Type B pancreatic cell (in vitro differentiated cells): Measurements from ENCODE around the gene TRIM38. TPM values are rescaled to one million over a fixed set of nuclear protein-coding genes. Genes with fewer than 3 reads are reported as not detected.
"Not testable (repeated sequence)": the region's sequence is repeated elsewhere in the genome, so short reads cannot be mapped to it uniquely, and the experiment has no call there.

Source experiments
- DNase-seq: peaks from one replicate; pipeline ENCODE4 v3.0.0; 2021; ENCODE audit warnings: mixed read lengths; ENCODE audit not compliant: unreplicated experiment; ENCODE audit errors: extremely low spot score
- H3K27ac Mint-ChIP-seq: 2 replicates; pipeline ENCODE4 v1.8.0; 2021; ENCODE audit warnings: mild to moderate bottlenecking, mixed read lengths
- H3K27me3 Mint-ChIP-seq: 2 replicates; pipeline ENCODE4 v1.8.0; 2021; ENCODE audit warnings: mixed read lengths
- H3K36me3 Mint-ChIP-seq: 2 replicates; pipeline ENCODE4 v1.8.0; 2021; ENCODE audit warnings: mixed read lengths
- H3K4me1 Mint-ChIP-seq: one replicate; pipeline ENCODE4 v1.8.0; 2021; ENCODE audit warnings: mixed read lengths; ENCODE audit not compliant: unreplicated experiment
- H3K4me3 Mint-ChIP-seq: 2 replicates; pipeline ENCODE4 v1.8.0; 2021; ENCODE audit warnings: mild to moderate bottlenecking, mixed read lengths
- H3K9me3 Mint-ChIP-seq: 2 replicates; pipeline ENCODE4 v1.8.0; 2021; ENCODE audit warnings: mixed read lengths
- total RNA-seq: library from RNA; stranded (reverse); gene quantifications from 2 replicates; pipeline ENCODE4 v1.2.1, GENCODE V29; 2021; ENCODE audit warnings: low replicate concordance
- TF ChIP-seq, protein P1 (sequence below): fragments of 200-600 bp; sonication (generic); conservative IDR thresholded peaks from 2 replicates; pipeline ENCODE4 v1.5.0; 2021; ENCODE audit warnings: antibody characterized with exemption, mild to moderate bottlenecking

The TRIM38 gene
- total RNA-seq, 1 donor from 2014 or later: 6.9 TPM

DNA sequence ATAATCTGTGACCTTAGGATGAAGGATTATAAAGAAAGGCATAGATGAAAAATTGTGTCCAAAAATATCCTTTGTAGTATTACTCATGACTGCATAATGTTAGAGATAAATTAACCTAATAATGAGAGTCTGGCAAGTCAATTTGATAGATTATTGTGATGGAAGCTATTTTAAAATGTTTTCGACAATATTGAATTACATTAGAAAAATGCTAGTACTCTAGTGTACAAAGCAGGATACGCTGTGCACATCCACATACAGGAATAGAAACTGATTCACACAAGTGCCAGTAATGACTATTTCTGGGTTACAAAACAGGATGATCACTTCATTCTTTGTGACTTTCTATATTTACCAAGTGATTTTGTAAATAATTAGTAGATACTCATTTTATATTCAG lies 35.4 kb upstream of the TRIM38 start:
- DNase-seq: no peak
- no peaks in the 10 kb centered on the region for H3K27me3 Mint-ChIP-seq
- H3K27ac Mint-ChIP-seq: no peak overlapping the region
- H3K9me3 Mint-ChIP-seq: no peaks in the 10 kb centered on the region
- no peaks in the 10 kb centered on the region for H3K4me1 Mint-ChIP-seq
- no peaks in the 10 kb centered on the region for H3K36me3 Mint-ChIP-seq
- no peak overlapping the region for H3K4me3 Mint-ChIP-seq
- TF ChIP-seq, protein P1, sequence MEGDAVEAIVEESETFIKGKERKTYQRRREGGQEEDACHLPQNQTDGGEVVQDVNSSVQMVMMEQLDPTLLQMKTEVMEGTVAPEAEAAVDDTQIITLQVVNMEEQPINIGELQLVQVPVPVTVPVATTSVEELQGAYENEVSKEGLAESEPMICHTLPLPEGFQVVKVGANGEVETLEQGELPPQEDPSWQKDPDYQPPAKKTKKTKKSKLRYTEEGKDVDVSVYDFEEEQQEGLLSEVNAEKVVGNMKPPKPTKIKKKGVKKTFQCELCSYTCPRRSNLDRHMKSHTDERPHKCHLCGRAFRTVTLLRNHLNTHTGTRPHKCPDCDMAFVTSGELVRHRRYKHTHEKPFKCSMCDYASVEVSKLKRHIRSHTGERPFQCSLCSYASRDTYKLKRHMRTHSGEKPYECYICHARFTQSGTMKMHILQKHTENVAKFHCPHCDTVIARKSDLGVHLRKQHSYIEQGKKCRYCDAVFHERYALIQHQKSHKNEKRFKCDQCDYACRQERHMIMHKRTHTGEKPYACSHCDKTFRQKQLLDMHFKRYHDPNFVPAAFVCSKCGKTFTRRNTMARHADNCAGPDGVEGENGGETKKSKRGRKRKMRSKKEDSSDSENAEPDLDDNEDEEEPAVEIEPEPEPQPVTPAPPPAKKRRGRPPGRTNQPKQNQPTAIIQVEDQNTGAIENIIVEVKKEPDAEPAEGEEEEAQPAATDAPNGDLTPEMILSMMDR: no peak

DNA sequence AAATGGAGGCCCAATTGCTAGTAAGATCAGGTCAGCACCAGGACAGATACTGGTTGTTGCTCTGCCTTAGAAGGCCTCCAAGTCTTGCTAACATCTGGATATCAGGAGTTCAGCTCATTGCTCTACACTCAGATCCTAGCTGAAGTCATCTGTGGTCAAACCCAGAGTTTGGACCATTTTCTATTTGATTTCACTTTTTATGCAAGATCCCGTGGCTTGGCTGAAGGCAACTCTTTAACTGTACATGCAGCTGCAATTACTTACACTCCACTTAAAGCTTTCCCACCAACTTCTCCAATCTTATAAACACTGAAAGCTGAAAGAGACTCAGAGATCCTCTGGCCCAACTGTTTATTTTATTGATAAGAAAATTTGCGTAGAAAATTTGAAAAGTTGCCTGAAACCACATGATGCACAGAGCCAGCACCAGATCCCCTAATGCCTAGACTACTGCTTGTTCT lies 34.8 kb upstream of the TRIM38 start:
- H3K27me3 Mint-ChIP-seq: no peaks in the 10 kb centered on the region
- no peaks in the 10 kb centered on the region for H3K4me1 Mint-ChIP-seq
- no peak overlapping the region for H3K27ac Mint-ChIP-seq
- H3K4me3 Mint-ChIP-seq: no peak overlapping the region
- no peaks in the 10 kb centered on the region for H3K36me3 Mint-ChIP-seq
- TF ChIP-seq, protein P1: no peak
- no peaks in the 10 kb centered on the region for H3K9me3 Mint-ChIP-seq
- DNase-seq: no peak

DNA sequence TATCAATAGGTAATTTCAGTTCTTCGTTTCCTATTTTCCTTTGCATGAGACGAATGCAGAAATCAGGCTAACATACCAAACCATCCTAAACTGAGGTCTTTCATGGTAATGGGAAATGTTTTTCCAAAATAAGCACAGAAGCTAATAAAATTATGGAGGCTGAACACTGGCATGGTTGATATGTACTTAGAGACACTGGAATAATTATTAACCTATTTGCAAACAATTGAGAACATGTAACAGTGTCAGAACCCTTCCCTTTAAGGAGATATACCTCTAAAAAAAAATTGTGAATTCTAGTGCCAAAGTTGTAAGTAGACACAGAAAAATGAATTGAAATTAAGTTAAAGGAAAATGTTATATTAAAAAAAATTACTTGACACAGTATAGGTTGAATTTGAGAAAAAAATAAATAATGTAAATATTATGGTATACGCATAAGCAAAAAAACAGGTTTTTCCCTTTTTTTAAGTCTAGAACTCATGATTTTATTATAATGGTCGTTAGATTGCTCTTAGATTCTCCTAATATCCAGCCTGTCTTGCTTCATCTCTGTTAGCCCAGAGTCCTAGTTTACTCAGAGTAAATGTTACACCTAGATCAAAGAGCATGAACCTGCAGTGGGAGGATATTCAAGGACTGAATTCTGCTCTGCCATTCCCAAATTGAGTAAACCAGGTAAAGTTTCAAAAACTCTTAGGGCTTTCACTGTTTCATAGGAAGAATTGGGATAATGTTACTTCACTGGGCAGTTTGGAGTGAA lies 33.9 kb upstream of the TRIM38 start:
- Mint-ChIP-seq H3K9me3 (no peaks in the 10 kb centered on the region), H3K27me3 (no peaks in the 10 kb centered on the region), H3K36me3 (no peaks in the 10 kb centered on the region), H3K27ac (no peak overlapping the region), H3K4me1 (no peaks in the 10 kb centered on the region), H3K4me3 (no peak overlapping the region)
- TF ChIP-seq, protein P1: no peak
- no peak for DNase-seq

DNA sequence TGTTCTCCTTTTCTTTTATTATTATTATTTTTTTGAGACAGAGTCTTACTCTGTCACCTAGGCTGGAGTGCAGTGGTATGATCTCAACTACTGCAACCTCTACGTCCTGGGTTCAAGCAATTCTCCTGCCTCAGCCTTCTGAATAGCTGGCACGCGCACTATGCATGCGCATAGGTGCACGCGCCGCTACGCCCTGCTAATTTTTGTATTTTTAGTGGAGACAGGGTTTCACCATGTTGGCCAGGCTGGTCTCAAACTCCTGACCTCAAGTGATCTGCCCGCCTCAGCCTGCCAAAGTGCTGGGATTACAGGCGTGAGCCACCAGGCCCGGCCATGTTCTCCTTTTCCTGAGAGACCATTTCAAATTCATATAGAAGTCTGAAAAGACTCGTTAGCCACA lies 32.8 kb upstream of the TRIM38 start:
- not testable (repeated sequence) for H3K27ac Mint-ChIP-seq, H3K4me1 Mint-ChIP-seq, DNase-seq, H3K36me3 Mint-ChIP-seq, H3K27me3 Mint-ChIP-seq, H3K4me3 Mint-ChIP-seq, H3K9me3 Mint-ChIP-seq

DNA sequence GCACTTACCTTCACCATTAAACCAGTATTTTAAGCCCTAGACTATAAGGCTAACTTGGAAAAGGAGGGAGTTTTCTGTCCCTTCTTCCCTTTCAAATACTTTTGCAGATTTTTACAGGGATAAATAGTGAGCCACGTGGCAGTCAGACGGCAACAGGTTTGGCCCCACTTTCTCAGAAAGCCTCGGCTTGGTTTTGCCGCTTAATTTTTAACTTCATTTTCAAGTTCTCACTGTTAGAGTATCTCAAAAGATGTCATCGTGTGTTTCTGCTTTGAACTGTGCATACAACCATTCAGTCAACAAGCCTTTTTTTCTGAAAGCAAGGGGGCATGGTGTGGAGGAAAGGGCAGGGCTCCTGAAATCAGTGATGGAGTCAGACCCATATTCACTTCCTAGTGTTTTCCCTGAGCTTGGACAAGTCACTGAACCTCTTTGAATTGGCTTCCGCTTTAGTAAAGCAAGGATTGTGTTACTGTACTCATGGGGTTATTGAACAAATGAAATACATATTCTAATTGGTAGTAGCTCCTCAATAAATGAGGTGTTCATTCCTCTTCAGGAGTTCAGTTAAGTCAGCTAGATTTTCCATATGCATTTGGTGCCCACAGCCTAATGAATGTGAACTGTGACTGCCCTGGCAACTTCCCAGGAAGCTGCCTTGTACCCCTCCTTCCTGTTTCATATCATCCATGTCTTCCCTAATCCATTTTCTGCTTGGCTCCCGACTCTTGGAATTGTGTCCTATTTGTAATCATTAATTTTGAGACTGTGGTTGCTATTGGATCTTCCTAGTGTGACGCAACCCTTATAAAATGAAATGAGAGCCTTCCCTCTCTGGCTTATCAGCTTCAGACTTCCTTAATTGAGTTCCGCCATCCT lies 31.8 kb upstream of the TRIM38 start, which contains the start of gene SLC17A2:
Gene SLC17A2 (minus strand): TSS at position 160 of the 879 bp plus-strand sequence. CDS start 4,895 bp downstream, outside the sequence.
- no peaks in the 10 kb centered on the region for H3K36me3 Mint-ChIP-seq
- H3K27me3 Mint-ChIP-seq: no peaks in the 10 kb centered on the region
- H3K4me3 Mint-ChIP-seq: no peak within 1 kb of the TSS
- H3K9me3 Mint-ChIP-seq: no peaks in the 10 kb centered on the region
- no peak within 1 kb of the TSS for H3K27ac Mint-ChIP-seq
- H3K4me1 Mint-ChIP-seq: no peaks in the 10 kb centered on the region
- DNase-seq: no peak
- TF ChIP-seq, protein P1: no peak

DNA sequence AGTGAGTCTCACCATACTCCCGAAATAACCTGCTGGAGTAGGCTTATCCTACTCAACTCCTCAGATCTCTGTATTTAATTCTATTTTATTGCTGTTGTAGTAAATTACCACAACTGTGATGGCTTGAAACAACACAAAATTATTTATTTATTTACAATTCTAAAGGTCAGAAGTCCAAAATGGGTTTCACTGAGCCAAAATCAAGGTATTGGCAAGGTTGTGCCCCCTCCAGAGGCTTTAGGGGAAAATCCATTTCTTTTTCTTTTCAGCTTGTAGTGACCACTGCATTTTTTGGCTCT lies 31.2 kb upstream of the TRIM38 start:
- H3K27ac Mint-ChIP-seq: no peak overlapping the region
- no peak for DNase-seq
- H3K9me3 Mint-ChIP-seq: no peaks in the 10 kb centered on the region
- H3K27me3 Mint-ChIP-seq: no peaks in the 10 kb centered on the region
- no peaks in the 10 kb centered on the region for H3K36me3 Mint-ChIP-seq
- TF ChIP-seq, protein P1: no peak
- H3K4me1 Mint-ChIP-seq: no peaks in the 10 kb centered on the region
- H3K4me3 Mint-ChIP-seq: no peak overlapping the region
